Measurements from ENCODE around the gene DTX2.
"Not testable (repeated sequence)": the region's sequence is repeated elsewhere in the genome, so short reads cannot be mapped to it uniquely, and the experiment has no call there.

The DTX2 gene

GRCh38 chr7:76467743-76468404 is 6.4 kb downstream of the DTX2 start:
- POLR2A ChIA-PET; DNase-seq (ENCODE audit: extremely low spot score); CTCF ChIA-PET: not testable (repeated sequence)

DNA sequence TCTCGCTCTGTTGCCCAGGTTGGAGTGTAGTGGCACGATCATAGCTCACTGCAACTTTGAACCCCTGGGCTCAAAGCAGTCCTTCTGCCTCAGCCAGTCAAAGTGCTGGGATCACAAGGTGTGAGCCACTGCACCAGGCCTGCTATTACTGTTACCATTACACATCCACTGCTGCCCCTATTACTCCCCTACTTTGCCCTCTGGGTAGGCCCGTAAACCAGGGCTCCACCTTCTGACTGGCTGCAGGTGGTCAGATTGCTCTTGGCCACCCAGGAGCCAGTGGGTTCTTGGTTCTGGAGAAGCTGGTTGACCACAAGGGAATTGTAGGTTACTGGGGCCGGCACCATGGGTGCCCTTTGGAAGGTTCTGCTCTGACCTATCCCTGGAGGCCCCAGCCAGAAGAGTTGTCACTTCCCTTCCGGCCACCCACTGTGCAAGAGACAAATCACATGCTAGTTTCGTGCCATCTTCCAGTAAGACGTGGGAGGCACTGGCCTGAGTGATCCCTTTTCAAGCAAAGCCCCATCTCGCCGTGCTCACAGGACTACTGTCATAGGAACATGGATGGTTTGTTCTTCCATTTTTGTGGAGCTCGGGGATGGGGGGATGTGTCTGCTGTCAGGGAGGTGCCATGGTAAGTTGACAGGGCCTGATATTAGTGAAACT is 10.2 kb downstream of the DTX2 start:
- POLR2A ChIA-PET; DNase-seq (ENCODE audit: extremely low spot score): not testable (repeated sequence)

DNA sequence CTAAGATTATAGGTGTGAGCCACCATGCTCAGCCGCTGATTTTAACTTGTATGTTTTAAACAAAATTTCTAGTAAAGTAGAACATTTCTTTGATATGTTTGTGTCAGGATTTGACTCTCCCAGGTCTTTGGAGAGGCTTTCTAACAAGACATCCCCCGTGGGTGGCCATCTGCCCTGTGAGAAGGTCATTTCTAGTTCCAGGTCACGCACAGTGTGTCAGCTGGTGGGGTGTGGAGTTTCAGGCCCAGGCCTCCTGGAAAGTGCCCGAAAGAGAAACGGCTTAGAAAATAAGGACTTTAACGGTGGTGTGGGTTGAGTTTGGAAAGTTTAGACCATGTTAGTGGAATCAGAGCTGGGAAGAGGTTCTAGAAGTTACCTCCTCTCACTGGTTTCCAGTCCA is 11.6 kb downstream of the DTX2 start:
- POLR2A ChIA-PET; DNase-seq (ENCODE audit: extremely low spot score); CTCF ChIA-PET: not testable (repeated sequence)

More for the DNA sequence above, 10.2 kb downstream of the DTX2 start:
- CTCF ChIA-PET: not testable (repeated sequence)

- DNase-seq (ENCODE audit: extremely low spot score); POLR2A ChIA-PET; CTCF ChIA-PET: not testable (repeated sequence)
Observed at GRCh38 chr7:76476280-76476679, 14.8 kb downstream of the DTX2 start.

DNA sequence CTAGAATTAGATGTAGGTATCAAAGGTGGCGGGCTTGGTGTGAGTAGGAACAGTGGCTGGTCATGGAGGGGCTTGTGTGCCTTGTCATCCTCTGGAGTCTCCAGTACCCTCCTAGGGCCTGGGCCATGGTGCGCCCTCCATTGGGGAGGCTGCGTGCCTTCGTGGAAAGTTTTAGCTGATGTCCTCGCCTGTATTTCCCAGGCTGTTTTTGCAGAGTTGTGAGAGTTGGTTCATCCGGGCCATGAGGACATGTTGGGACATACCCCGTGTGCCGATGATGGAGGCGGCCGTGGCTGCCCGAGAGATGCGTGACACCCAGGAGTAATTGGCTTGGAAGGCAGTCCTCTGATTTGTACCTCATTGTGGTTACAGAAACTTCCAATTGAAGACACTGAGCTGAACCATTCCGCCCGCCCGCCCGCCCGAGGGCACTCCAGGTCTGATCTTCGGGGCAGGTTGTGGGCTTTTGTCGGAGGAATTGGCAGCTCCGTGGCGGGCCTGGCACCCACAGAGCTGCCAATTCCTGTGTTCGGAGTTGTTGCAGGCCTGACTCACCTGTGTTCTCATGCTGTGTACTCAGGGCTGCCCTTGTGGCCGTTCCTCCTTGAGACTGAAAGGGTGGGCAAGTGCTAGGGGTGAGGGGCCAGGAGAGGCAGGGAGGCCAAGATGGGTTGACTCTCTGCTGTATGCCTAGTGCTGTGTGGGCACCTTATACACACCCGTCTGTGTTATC is 15.4 kb downstream of the DTX2 start:
- DNase-seq (ENCODE audit: extremely low spot score); CTCF ChIA-PET: not testable (repeated sequence)

DNA sequence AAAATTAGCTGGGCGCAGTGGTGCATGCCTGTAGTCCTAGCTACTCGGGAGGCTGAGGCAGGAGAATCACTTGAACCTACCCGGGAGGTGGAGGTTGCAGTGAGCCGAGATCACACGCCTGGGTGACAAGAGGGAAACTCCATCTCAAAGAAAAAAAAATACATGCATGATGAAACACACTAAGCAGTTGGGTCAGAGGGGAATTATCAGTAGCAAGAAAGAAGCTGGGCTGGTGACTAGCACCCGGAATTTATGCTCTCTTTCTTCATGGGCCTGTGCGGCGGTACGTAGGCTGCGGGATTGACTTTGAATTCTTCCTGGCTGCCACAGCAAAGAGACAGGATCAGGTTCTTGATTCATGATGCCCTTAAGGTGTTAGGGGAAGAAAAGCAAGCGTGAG is 18.1 kb downstream of the DTX2 start:
- DNase-seq (ENCODE audit: extremely low spot score); CTCF ChIA-PET; POLR2A ChIA-PET: not testable (repeated sequence)

More for the DNA sequence above, 15.4 kb downstream of the DTX2 start:
- POLR2A ChIA-PET: not testable (repeated sequence)

DNA sequence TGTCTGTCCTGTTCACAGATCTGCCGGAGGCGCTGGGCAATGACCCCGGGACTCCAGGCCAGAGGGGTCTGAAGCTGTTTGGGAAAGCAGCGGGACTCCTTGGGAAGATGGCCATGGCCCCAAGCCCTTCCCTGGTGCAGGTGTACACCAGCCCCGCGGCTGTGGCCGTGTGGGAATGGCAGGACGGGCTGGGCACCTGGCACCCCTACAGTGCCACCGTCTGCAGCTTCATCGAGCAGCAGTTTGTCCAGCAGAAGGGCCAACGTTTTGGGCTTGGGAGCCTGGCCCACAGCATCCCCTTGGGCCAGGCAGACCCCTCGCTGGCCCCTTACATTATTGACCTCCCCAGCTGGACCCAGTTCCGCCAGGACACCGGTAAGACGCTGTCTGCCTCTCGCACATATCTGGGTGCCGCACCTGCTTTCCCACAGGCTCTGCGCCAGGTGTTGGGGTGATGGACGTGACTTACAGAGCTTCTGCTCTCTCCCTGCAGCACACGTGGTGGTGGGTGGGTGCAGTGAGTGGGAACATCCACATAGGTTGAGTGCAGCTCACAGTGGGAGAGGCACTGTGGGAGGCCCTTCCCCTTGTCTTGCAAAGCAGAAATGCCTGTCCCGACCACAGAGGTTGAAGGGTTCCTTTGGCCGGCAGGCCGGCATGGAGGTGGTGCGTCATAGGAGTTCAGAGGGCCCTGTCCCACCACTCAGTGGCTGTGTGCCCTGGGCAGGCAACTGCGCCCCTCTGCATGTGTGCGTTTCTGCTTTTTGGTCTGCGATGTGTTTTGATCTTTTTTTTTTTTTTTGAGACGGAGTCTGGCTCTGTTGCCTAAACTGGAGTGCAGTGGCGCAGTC is 19.1 kb downstream of the DTX2 start:
- POLR2A ChIA-PET, CTCF ChIA-PET: not testable (repeated sequence)

DNA sequence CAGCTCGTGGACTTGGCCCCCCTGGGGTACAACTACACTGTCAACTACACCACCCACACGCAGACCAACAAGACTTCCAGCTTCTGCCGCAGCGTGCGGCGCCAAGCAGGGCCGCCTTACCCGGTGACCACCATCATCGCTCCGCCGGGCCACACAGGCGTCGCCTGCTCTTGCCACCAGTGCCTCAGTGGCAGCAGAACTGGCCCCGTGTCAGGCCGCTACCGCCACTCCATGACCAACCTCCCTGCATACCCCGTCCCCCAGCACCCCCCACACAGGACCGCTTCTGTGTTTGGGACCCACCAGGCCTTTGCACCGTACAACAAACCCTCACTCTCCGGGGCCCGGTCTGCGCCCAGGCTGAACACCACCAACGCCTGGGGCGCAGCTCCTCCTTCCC is 21.2 kb downstream of the DTX2 start:
- CTCF ChIA-PET; DNase-seq (ENCODE audit: extremely low spot score); POLR2A ChIA-PET: not testable (repeated sequence)

More for the DNA sequence above, 19.1 kb downstream of the DTX2 start:
- DNase-seq (ENCODE audit: extremely low spot score): not testable (repeated sequence)

DNA sequence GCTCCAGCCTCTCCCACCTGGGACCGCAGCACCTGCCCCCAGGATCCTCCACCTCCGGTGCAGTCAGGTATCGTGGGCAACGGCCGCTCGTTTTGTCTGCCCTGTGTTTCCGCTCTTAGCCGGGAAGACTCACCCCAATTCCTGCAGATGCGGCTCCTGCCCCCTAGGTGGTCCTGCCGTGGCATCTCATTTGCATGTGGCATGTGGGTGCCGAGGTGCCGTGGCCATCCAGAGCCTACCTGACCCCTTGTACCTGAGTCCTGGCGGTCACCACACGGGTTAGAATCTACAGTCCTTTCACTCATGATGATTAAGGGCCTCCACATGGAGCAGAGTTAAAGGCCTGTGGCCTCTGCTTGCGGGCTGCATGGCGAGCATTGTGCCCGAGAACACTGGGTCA is 21.6 kb downstream of the DTX2 start:
- POLR2A ChIA-PET; CTCF ChIA-PET; DNase-seq (ENCODE audit: extremely low spot score): not testable (repeated sequence)

DNA sequence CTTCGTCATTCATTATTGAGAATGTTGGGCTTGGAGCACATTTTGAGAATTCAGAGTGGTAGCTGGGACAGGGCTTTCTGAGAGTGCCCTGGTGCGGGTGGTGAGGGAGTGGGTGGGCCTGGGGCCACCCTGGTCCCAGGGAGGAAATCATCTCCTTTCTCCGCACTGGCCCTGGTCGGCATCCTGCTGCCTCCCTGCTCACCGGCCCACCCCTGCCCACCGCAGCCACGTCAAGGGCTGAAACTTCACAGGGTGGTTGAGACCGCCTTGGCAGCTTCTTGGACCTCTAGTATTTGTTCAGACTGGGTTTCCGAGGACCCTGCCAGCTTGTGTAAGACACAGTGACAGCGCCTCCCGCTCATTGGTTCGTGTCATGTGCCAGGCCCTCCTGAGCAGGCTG is 22.9 kb downstream of the DTX2 start:
- DNase-seq (ENCODE audit: extremely low spot score); POLR2A ChIA-PET; CTCF ChIA-PET: not testable (repeated sequence)

- POLR2A ChIA-PET; DNase-seq (ENCODE audit: extremely low spot score); CTCF ChIA-PET: not testable (repeated sequence)
Observed at GRCh38 chr7:76485822-76486610, 24.5 kb downstream of the DTX2 start.

- POLR2A ChIA-PET; DNase-seq (ENCODE audit: extremely low spot score); CTCF ChIA-PET: not testable (repeated sequence)
Observed at GRCh38 chr7:76486618-76487017, 25.1 kb downstream of the DTX2 start.

DNA sequence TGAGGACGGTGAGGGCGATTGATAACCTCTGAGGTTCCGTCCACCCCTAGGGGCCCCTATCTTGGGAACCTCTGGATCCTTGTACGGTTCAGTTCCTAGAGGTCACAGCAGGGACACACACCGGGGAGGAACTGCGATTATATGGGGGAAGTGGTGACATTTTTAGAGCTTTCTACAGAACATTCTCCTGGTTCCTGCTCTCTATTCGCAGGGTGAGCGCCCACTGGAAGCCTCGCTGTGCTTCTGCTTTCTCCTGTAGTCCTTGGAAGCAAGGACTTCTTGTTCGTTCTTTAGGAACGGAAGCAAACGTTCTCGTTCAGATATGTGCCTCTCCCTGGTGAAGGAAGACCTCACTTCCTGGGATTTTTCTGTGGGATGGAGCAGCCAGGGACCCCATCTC is 26.5 kb downstream of the DTX2 start:
- CTCF ChIA-PET; POLR2A ChIA-PET; DNase-seq (ENCODE audit: extremely low spot score): not testable (repeated sequence)

DNA sequence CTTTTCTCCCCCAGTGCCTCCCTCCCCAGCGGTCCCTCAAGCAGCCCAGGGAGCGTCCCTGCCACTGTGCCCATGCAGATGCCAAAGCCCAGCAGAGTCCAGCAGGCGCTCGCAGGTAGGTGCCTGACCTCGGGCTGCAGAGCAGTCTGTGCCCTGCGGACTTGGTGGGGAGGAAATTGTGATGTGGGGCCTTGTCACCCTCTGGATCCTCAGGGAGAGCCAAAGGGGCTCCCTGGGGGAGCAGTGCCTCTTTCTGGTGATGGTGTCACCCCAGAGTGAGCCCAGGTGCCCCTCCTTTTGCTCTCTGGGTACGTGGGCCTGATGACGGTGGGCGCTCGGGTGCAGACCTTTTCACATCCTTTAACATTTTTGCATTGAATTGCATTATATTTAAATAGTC is 30.6 kb downstream of the DTX2 start:
- POLR2A ChIA-PET; CTCF ChIA-PET; DNase-seq (ENCODE audit: extremely low spot score): not testable (repeated sequence)

GRCh38 chr7:76495717-76496116 is 34.2 kb downstream of the DTX2 start:
- DNase-seq (ENCODE audit: extremely low spot score); POLR2A ChIA-PET; CTCF ChIA-PET: not testable (repeated sequence)

GRCh38 chr7:76497918-76498582 is 36.5 kb downstream of the DTX2 start:
- CTCF ChIA-PET; DNase-seq (ENCODE audit: extremely low spot score); POLR2A ChIA-PET: not testable (repeated sequence)

GRCh38 chr7:76498583-76499200 is 37.2 kb downstream of the DTX2 start:
- DNase-seq (ENCODE audit: extremely low spot score); CTCF ChIA-PET; POLR2A ChIA-PET: not testable (repeated sequence)
